SK-N-SH treated with all-trans-retinoic acid at 6 μM for 48 hours (cell line): ENCODE results near the gene ADAP1.

Experiments
- ATAC-seq: fragments of 200-7000 bp; cut with Tn5 transposase; 3 replicates; pipeline ENCODE4 v1.9.1; 2020; ENCODE audit warnings: mild to moderate bottlenecking, moderate library complexity
- ARNTL ChIP-seq: fragments of 450-650 bp; formaldehyde crosslinking; IDR thresholded peaks from 2 replicates; pipeline ENCODE4 v1.5.0; 2020; ENCODE audit warnings: low read depth, mild to moderate bottlenecking, moderate library complexity, borderline replicate concordance
- BACH2 ChIP-seq: fragments of 250-450 bp; sonication (Bioruptor Pico); IDR thresholded peaks from 2 replicates; pipeline ENCODE4 v1.9.0; 2021; ENCODE audit warnings: mild to moderate bottlenecking, borderline replicate concordance
- CSDC2 ChIP-seq: fragments of 250-450 bp; sonication (Bioruptor Pico); IDR thresholded peaks from 2 replicates; pipeline ENCODE4 v1.5.0; 2020; ENCODE audit warnings: mild to moderate bottlenecking, moderate library complexity
- ESRRG ChIP-seq: fragments of 250-450 bp; sonication (Bioruptor Pico); IDR thresholded peaks from 2 replicates; pipeline ENCODE4 v1.6.1; 2021; ENCODE audit warnings: mild to moderate bottlenecking
- GLIS3 ChIP-seq: fragments of 250-450 bp; sonication (Bioruptor Pico); IDR thresholded peaks from 2 replicates; pipeline ENCODE4 v1.5.0; 2020; ENCODE audit warnings: mild to moderate bottlenecking, moderate library complexity
- ISL1 ChIP-seq: fragments of 250-450 bp; sonication (Bioruptor Pico); IDR thresholded peaks from 2 replicates; pipeline ENCODE4 v2.1.2; 2022; ENCODE audit warnings: mild to moderate bottlenecking, moderate library complexity
- OSR1 ChIP-seq: fragments of 250-450 bp; sonication (Bioruptor Pico); IDR thresholded peaks from 2 replicates; pipeline ENCODE4 v1.8.0; 2022; ENCODE audit warnings: moderate library complexity, mild to moderate bottlenecking, inconsistent platforms
- POU6F1 ChIP-seq: fragments of 250-450 bp; sonication (Bioruptor Pico); IDR thresholded peaks from 2 replicates; pipeline ENCODE4 v1.8.0; 2021; ENCODE audit warnings: low read depth, mild to moderate bottlenecking, moderate library complexity, borderline replicate concordance
- PPARA ChIP-seq: fragments of 250-450 bp; sonication (Bioruptor Pico); IDR thresholded peaks from 2 replicates; pipeline ENCODE4 v1.5.0; 2020; ENCODE audit warnings: mild to moderate bottlenecking, borderline replicate concordance
- RARB ChIP-seq: fragments of 250-450 bp; sonication (Bioruptor Pico); IDR thresholded peaks from 2 replicates; pipeline ENCODE4 v1.8.0; 2021; ENCODE audit warnings: mild to moderate bottlenecking, moderate library complexity
- SNAI2 ChIP-seq: fragments of 250-450 bp; sonication (Bioruptor Pico); IDR thresholded peaks from 2 replicates; pipeline ENCODE4 v1.5.0; 2020; ENCODE audit warnings: mild to moderate bottlenecking, moderate library complexity
- TCF4 ChIP-seq: fragments of 250-450 bp; sonication (Bioruptor Pico); IDR thresholded peaks from 2 replicates; pipeline ENCODE4 v1.8.0; 2021; ENCODE audit warnings: mild to moderate bottlenecking, moderate library complexity, borderline replicate concordance
- TOX ChIP-seq: fragments of 250-450 bp; sonication (Bioruptor Pico); IDR thresholded peaks from 2 replicates; pipeline ENCODE4 v1.8.0; 2021; ENCODE audit warnings: mild to moderate bottlenecking, moderate library complexity, borderline replicate concordance
- TSHZ2 ChIP-seq: fragments of 250-450 bp; sonication (Bioruptor Pico); IDR thresholded peaks from 2 replicates; pipeline ENCODE4 v1.5.0; 2020; ENCODE audit warnings: mild to moderate bottlenecking, moderate library complexity
- ZC3H10 ChIP-seq: fragments of 250-450 bp; sonication (Bioruptor Pico); IDR thresholded peaks from 2 replicates; pipeline ENCODE4 v1.5.1; 2021; ENCODE audit warnings: mild to moderate bottlenecking, moderate library complexity
- ZFP3 ChIP-seq: fragments of 250-450 bp; sonication (Bioruptor Pico); IDR thresholded peaks from 2 replicates; pipeline ENCODE4 v1.5.0; 2020; ENCODE audit warnings: mild to moderate bottlenecking, moderate library complexity
- ZNF565 ChIP-seq: fragments of 450-650 bp; formaldehyde crosslinking; conservative IDR thresholded peaks from 2 replicates; pipeline ENCODE4 v1.5.0; 2020; ENCODE audit warnings: low read depth, mild to moderate bottlenecking, moderate library complexity
- ZNF70 ChIP-seq: fragments of 450-650 bp; formaldehyde crosslinking; IDR thresholded peaks from 2 replicates; pipeline ENCODE4 v1.5.0; 2020; ENCODE audit warnings: mild to moderate bottlenecking, moderate library complexity
- ZNF8 ChIP-seq: fragments of 450-650 bp; formaldehyde crosslinking; IDR thresholded peaks from 2 replicates; pipeline ENCODE4 v1.5.0; 2020; ENCODE audit warnings: mild to moderate bottlenecking, moderate library complexity
- TF ChIP-seq, protein P1 (sequence below): fragments of 250-450 bp; sonication (Bioruptor Pico); IDR thresholded peaks from 2 replicates; pipeline ENCODE4 v1.5.1; 2021; ENCODE audit warnings: mild to moderate bottlenecking, moderate library complexity
- TF ChIP-seq, protein P2 (sequence below): fragments of 250-450 bp; sonication (Bioruptor Pico); IDR thresholded peaks from 2 replicates; pipeline ENCODE4 v1.8.0; 2020; ENCODE audit warnings: mild to moderate bottlenecking, moderate library complexity, borderline replicate concordance

Gene ADAP1

GRCh38 chr7:930975-931758 is 23.3 kb downstream of the ADAP1 start:
- ATAC-seq = no peak
- TF ChIP-seq ESRRG (CRISPR knock-in tag) (no peak), ZFP3 (CRISPR knock-in tag) (no peak), ZNF565 (no peak), ZC3H10 (CRISPR knock-in tag) (no peak), GLIS3 (no peak), ZNF70 (CRISPR knock-in tag) (no peak), TCF4 (CRISPR knock-in tag) (no peak), ARNTL (no peak), SNAI2 (no peak), TSHZ2 (CRISPR knock-in tag) (no peak), OSR1 (no peak), RARB (CRISPR knock-in tag) (no peak)
- TF ChIP-seq, protein P1, sequence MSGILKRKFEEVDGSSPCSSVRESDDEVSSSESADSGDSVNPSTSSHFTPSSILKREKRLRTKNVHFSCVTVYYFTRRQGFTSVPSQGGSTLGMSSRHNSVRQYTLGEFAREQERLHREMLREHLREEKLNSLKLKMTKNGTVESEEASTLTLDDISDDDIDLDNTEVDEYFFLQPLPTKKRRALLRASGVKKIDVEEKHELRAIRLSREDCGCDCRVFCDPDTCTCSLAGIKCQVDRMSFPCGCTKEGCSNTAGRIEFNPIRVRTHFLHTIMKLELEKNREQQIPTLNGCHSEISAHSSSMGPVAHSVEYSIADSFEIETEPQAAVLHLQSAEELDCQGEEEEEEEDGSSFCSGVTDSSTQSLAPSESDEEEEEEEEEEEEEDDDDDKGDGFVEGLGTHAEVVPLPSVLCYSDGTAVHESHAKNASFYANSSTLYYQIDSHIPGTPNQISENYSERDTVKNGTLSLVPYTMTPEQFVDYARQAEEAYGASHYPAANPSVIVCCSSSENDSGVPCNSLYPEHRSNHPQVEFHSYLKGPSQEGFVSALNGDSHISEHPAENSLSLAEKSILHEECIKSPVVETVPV (CRISPR knock-in tag) = no peak
- TF ChIP-seq, protein P2, sequence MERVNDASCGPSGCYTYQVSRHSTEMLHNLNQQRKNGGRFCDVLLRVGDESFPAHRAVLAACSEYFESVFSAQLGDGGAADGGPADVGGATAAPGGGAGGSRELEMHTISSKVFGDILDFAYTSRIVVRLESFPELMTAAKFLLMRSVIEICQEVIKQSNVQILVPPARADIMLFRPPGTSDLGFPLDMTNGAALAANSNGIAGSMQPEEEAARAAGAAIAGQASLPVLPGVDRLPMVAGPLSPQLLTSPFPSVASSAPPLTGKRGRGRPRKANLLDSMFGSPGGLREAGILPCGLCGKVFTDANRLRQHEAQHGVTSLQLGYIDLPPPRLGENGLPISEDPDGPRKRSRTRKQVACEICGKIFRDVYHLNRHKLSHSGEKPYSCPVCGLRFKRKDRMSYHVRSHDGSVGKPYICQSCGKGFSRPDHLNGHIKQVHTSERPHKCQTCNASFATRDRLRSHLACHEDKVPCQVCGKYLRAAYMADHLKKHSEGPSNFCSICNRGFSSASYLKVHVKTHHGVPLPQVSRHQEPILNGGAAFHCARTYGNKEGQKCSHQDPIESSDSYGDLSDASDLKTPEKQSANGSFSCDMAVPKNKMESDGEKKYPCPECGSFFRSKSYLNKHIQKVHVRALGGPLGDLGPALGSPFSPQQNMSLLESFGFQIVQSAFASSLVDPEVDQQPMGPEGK (CRISPR knock-in tag) = no peak
- TF ChIP-seq, all 23 proteins: peak for 0

DNA sequence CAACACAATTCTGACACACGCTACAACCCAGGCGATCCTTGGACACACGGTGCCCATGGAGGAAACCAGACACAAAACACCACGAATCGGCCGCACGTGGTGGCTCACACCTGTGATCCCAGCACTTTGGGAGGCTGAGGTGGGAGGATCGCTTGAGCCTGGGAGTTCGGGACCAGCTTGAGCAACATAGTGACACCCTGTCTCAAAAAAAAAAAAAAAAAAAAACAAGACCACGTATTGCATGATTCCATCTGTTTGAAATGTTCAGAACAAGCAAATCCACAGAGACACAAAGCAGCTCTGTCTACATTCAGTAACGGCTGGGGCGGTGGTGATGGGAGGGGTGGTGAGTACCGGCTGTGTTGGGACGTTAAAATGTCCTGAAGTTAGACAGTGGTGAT is 25.2 kb downstream of the ADAP1 start:
- TF ChIP-seq SNAI2 (no peak), ISL1 (no peak)
- no peak for ATAC-seq

GRCh38 chr7:927031-927671 is 27.3 kb downstream of the ADAP1 start:
- ATAC-seq = no peak
- TF ChIP-seq ZNF565 (no peak), ISL1 (no peak), TCF4 (CRISPR knock-in tag) (no peak), POU6F1 (CRISPR knock-in tag) (no peak), ESRRG (CRISPR knock-in tag) (no peak), PPARA (no peak), TSHZ2 (CRISPR knock-in tag) (no peak), BACH2 (no peak), TOX (CRISPR knock-in tag) (no peak), CSDC2 (CRISPR knock-in tag) (no peak), ZNF8 (CRISPR knock-in tag) (no peak), SNAI2 (no peak), ZC3H10 (CRISPR knock-in tag) (no peak), OSR1 (no peak)
- TF ChIP-seq, protein P1 (CRISPR knock-in tag) = no peak
- TF ChIP-seq, protein P2 (CRISPR knock-in tag) = no peak
- TF ChIP-seq, all 23 proteins: peak for 0
